Kidney capillary endothelial cell (primary cell): ENCODE data around the gene RASD2.
"Not testable (repeated sequence)": the region's sequence is repeated elsewhere in the genome, so short reads cannot be mapped to it uniquely, and the experiment has no call there.

Experiments used
- DNase-seq: peaks from one replicate; pipeline ENCODE4 v3.0.0-alpha.2; 2018; ENCODE audit warnings: low spot score

RASD2 gene

GRCh38 chr22:35540595-35541253 is at the start of gene RASD2:
RASD2 (plus strand) TSS chr22:35540831; CDS start chr22:35546810, 5,979 bp downstream.
- no peak for DNase-seq

- DNase-seq, result not testable (repeated sequence)
Observed at GRCh38 chr22:35491061-35491907, 49.3 kb upstream of the RASD2 start.

GRCh38 chr22:35491908-35492380 is 48.7 kb upstream of the RASD2 start:
- no peak for DNase-seq

GRCh38 chr22:35493074-35493473 is 47.6 kb upstream of the RASD2 start:
- DNase-seq, result no peak

- not testable (repeated sequence) for DNase-seq
Observed at GRCh38 chr22:35495711-35496110, 44.9 kb upstream of the RASD2 start.

GRCh38 chr22:35496768-35497312 is 43.8 kb upstream of the RASD2 start:
- DNase-seq, result no peak

GRCh38 chr22:35498026-35498800 is 42.4 kb upstream of the RASD2 start:
- no peak for DNase-seq

GRCh38 chr22:35502836-35503235 is 37.8 kb upstream of the RASD2 start:
- DNase-seq, result no peak

- DNase-seq, result no peak
Observed at GRCh38 chr22:35505399-35506258, 35.0 kb upstream of the RASD2 start.

GRCh38 chr22:35506259-35506570 is 34.4 kb upstream of the RASD2 start:
- DNase-seq, result no peak

GRCh38 chr22:35507851-35508250 is 32.8 kb upstream of the RASD2 start:
- DNase-seq, result not testable (repeated sequence)

GRCh38 chr22:35509451-35509850 is 31.2 kb upstream of the RASD2 start:
- no peak for DNase-seq

GRCh38 chr22:35509960-35510359 is 30.7 kb upstream of the RASD2 start:
- no peak for DNase-seq

GRCh38 chr22:35510481-35510934 is 30.1 kb upstream of the RASD2 start:
- DNase-seq, result peak; percentile 3

- DNase-seq, result no peak
Observed at GRCh38 chr22:35510951-35511350, 29.7 kb upstream of the RASD2 start.

- no peak for DNase-seq
Observed at GRCh38 chr22:35514366-35514765, 26.3 kb upstream of the RASD2 start.

- DNase-seq, result not testable (repeated sequence)
Observed at GRCh38 chr22:35515952-35516351, 24.7 kb upstream of the RASD2 start.

GRCh38 chr22:35516723-35517122 is 23.9 kb upstream of the RASD2 start:
- no peak for DNase-seq

GRCh38 chr22:35517207-35517606 is 23.4 kb upstream of the RASD2 start:
- DNase-seq, result no peak

GRCh38 chr22:35517769-35518530 is 22.7 kb upstream of the RASD2 start:
- no peak for DNase-seq
